NCI-H2171 (cell line): ENCODE results near the gene UCN2.
"Not testable (repeated sequence)": the region's sequence is repeated elsewhere in the genome, so short reads cannot be mapped to it uniquely, and the experiment has no call there.

ENCODE experiments used
- DNase-seq: peaks from one replicate; lab custom pipeline; 2025; lab: John Stamatoyannopoulos, UW

The UCN2 gene

GRCh38 chr3:48536116-48536515 is 27.5 kb downstream of the UCN2 start:
- DNase-seq: no peak

GRCh38 chr3:48535578-48535977 is 28.0 kb downstream of the UCN2 start:
- no peak for DNase-seq

DNA sequence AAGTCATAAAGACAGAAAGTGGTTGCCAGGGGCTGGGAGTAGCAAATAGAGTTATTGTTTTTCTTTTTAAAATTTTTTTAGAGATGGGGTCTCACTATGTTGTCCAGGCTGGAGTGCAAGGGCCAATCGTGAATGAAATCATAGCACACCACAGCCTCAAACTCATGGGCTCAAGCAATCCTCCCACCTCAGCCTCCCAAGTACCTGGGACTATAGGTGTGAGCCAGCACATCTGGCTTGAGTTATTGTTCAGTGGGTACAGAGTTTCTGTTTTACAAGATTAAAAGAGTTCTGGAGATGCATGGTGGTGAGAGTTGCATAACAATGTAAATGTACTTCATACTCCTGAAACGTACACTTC is 30.6 kb downstream of the UCN2 start:
- no peak for DNase-seq

GRCh38 chr3:48532271-48532976 is 31.2 kb downstream of the UCN2 start:
- DNase-seq: no peak

DNA sequence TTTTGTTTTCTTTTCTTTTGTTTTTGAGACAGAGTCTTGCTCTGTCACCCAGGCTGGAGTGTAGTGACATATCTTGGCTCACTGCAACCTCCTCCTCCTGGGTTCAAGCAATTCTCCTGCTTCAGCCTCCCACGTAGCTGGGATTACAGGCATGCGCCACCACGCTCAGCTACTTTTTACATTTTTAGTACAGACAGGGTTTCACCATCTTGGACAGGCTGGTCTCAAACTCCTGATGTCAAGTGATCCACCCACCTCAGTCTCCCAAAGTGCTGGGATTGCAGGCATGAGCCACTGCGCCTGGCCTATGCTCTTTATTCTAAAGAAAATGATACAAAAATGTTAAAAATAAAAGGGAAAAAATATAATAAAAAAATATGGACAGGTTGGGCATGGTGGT is 32.9 kb downstream of the UCN2 start:
- DNase-seq: not testable (repeated sequence)

DNA sequence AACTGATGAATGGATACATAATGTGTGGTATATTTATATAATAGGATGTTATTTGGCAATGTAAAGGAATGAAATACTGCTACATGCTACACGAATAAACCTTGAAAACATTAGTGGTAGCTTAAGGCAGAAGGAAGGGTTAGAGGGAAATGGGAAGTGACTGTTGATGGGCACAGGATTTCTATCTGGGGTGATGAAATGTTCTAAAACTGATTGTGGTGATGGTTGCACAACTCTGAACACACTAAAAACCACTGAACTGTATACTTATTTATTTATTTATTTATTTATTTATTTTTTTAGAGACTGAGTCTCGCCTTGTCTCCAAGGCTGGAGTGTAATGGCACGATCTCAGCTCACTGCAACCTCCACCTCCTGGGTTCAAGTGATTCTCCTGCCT is 34.8 kb downstream of the UCN2 start:
- no peak for DNase-seq

DNA sequence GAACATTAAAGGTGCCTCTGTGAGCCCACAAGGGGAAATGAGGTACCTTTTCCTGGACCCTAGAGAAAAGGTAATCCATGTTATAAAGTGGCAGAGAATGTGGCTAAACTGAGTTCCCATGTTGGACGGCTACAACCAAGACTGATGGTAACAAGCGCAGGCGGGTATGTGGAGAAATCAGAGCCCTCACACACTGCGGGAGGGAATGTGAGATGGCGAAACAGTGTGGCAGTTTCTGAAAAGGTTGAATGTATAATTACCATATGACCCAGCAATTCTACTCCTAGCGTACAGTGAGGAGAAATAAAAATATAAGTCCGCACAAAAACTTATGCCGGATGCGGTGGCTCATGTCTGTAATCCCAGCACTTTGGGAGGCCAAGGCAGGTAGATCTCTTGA is 35.5 kb downstream of the UCN2 start:
- no peak for DNase-seq

DNA sequence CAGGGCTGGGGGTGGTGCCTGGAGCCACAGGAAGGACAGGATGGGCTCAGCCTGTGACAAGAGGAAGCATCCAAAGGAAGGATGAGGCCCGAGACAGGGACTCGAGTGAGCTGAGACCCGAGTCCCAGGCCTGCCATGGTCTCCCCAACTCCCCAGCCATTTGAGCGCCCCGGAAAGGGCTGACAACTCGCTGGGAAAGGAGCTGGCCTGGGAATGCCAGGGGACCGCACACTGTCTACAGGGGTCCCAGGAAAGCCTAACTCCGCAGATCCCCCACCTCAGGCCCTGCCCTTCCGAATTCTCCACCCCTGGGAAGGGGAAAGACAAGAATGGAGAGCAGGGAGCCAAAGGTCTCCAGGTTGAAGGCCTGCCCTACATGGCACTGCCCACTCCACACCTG is 38.6 kb downstream of the UCN2 start:
- DNase-seq: no peak

DNA sequence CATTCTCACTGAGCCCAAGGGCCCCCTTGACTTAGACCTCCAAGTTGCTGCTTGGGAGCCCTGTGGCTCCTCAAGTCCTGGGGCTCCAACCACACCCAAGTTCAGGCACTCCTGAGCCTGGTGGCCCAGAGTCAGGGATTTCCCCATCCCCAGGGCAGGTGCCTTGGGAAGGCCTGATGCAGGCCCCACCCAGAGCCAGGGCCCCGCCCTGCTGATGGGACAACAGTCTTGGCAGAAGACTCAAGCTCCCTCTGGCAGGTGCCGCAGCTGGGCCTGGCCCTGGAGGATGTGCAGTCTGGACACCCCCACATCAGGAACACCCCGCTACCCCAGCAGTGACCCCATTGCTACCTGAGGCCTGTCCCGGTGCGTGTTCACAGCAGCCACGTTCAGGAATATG is 41.9 kb downstream of the UCN2 start:
- DNase-seq: no peak

GRCh38 chr3:48519277-48519643 is 44.3 kb downstream of the UCN2 start:
- no peak for DNase-seq

DNA sequence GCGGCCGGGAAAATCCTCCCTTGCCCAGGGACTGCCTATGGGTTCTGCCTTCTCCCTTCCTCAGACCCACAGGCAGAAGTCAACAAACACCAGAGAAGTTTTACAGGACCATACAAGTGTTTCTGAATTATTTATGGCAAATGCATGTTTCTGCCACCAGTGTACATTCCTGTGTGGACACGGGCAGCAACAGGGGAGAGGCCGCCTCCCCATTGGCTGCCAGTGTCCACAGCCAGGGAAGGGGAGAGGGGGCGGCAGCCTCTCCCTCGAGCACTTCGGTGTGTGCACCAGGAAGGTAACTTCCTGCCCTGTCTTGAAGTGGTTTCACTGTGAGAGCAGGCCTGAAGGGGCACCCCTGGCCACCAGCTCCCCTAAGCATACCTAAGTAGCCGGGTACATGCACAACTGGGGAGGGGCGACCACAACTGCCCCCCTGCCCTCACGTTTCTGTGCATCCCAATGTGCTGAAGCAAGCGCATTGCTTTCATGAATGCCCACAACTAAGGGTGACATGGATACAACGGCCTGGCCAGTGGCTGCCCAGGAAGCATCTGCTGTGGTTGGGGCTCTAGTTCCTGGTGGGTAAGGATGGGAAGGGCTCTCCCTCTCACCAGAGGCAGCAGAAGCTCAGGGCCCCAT is 44.8 kb downstream of the UCN2 start:
- no peak for DNase-seq

GRCh38 chr3:48518069-48518468 is 45.5 kb downstream of the UCN2 start:
- no peak for DNase-seq

DNA sequence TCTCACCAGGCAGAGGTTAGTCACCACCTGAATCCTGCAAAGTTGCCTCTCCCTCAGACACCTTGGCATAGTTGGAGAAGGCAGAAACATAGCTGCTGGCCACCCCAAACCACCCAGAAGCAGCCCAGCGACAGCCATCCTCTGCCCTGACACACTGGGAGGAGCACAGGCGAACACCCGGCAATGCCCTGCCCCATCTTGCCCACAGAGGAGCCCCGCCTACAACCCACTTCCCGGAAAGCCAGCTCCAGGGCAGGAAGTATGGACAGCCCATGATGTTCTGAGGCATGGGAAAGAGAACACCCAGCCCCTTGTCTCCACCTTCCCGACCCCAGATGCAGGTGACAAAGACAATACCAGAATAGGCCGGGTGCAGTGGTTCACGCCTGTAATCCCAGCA is 47.0 kb downstream of the UCN2 start:
- no peak for DNase-seq

GRCh38 chr3:48514431-48515227 is 49.0 kb downstream of the UCN2 start:
- DNase-seq: no peak
